MM.1S (cell line): ENCODE results near the gene PLN.
A peak's percentile ranks its signal among the peaks of the same experiment; 100 is the strongest.

ENCODE experiments used
- DNase-seq: peaks from one replicate; pipeline ENCODE4 v3.0.0-alpha.2; 2015
- H2AFZ ChIP-seq: fragments of 300-600 bp; sonication (generic); 2 replicates; pipeline ENCODE4 v1.6.0; 2016; ENCODE audit warnings: antibody characterized with exemption, low read length
- H3F3A ChIP-seq: fragments of 300-600 bp; sonication (generic); 2 replicates; pipeline ENCODE4 v1.6.1; 2016; ENCODE audit warnings: mild to moderate bottlenecking, antibody characterized with exemption, low read length, moderate library complexity, mixed read lengths; ENCODE audit not compliant: insufficient read depth
- H3K27ac ChIP-seq: fragments of 300-600 bp; sonication (generic); 2 replicates; pipeline ENCODE4 v1.5.1; 2016; ENCODE audit warnings: mild to moderate bottlenecking, low read length
- H3K27me3 ChIP-seq: fragments of 300-600 bp; sonication (generic); replicated peaks from 2 replicates; pipeline ENCODE4 v1.6.0; 2016; ENCODE audit warnings: low read length; ENCODE audit not compliant: insufficient read depth
- H3K36me3 ChIP-seq: fragments of 300-600 bp; sonication (generic); replicated peaks from 2 replicates; pipeline ENCODE4 v1.6.1; 2016; ENCODE audit warnings: mild to moderate bottlenecking, low read length, mixed read lengths; ENCODE audit not compliant: insufficient read depth
- H3K4me1 ChIP-seq: fragments of 300-600 bp; sonication (generic); 2 replicates; pipeline ENCODE4 v1.6.1; 2016; ENCODE audit warnings: low read length, mixed read lengths
- H3K4me2 ChIP-seq: fragments of 300-600 bp; sonication (generic); 2 replicates; pipeline ENCODE4 v1.6.0; 2016; ENCODE audit warnings: low read depth, low read length
- H3K4me3 ChIP-seq: fragments of 300-600 bp; sonication (generic); 2 replicates; pipeline ENCODE4 v1.5.1; 2016; ENCODE audit warnings: low read length, mixed read lengths
- H3K79me2 ChIP-seq: fragments of 300-600 bp; sonication (generic); 2 replicates; pipeline ENCODE4 v1.6.1; 2016; ENCODE audit warnings: mixed run types, low read length, mixed read lengths
- H3K9ac ChIP-seq: fragments of 300-600 bp; sonication (generic); 2 replicates; pipeline ENCODE4 v1.6.1; 2016; ENCODE audit warnings: low read length, mixed read lengths
- H3K9me2 ChIP-seq: fragments of 300-600 bp; sonication (generic); replicated peaks from 2 replicates; pipeline ENCODE4 v1.6.1; 2016; ENCODE audit warnings: mild to moderate bottlenecking, low read length, mixed read lengths; ENCODE audit not compliant: insufficient read depth
- H3K9me3 ChIP-seq: fragments of 300-600 bp; sonication (generic); replicated peaks from 2 replicates; pipeline ENCODE4 v1.6.1; 2016; ENCODE audit warnings: mild to moderate bottlenecking, low read length, mixed read lengths; ENCODE audit not compliant: insufficient read depth
- H4K20me1 ChIP-seq: fragments of 300-600 bp; sonication (generic); 2 replicates; pipeline ENCODE4 v1.6.1; 2016; ENCODE audit warnings: mild to moderate bottlenecking, low read length, moderate library complexity, mixed read lengths; ENCODE audit not compliant: insufficient read depth
- CTCF ChIP-seq: fragments of 300-600 bp; sonication (generic); IDR thresholded peaks from 2 replicates; pipeline ENCODE4 v1.5.1; 2016; ENCODE audit warnings: antibody characterized with exemption, low read length, mixed read lengths
- EZH2 ChIP-seq: fragments of 300-600 bp; sonication (generic); optimal IDR thresholded peaks from 2 replicates; pipeline ENCODE3; 2017; ENCODE audit warnings: low read depth, mild to moderate bottlenecking, antibody characterized with exemption, low read length, mixed read lengths
- EZH2phosphoT487 ChIP-seq: fragments of 300-600 bp; sonication (generic); IDR thresholded peaks from 2 replicates; pipeline ENCODE4 v1.6.1; 2018; ENCODE audit warnings: antibody characterized with exemption, low read length

Gene PLN

GRCh38 chr6:118580585-118581419, 32.7 kb downstream of the PLN start:
- Histone ChIP-seq H3K79me2 (no peaks in the 10 kb centered on the region), H3K4me2 (no peak overlapping the region), H3F3A (no peaks in the 10 kb centered on the region), H3K9ac (no peak overlapping the region), H3K9me2 (no peaks in the 10 kb centered on the region), H3K4me3 (no peak overlapping the region), H3K9me3 (no peaks in the 10 kb centered on the region), H4K20me1 (no peaks in the 10 kb centered on the region), H3K4me1 (no peaks in the 10 kb centered on the region), H2AFZ (no peak overlapping the region), H3K27ac (no peak overlapping the region), H3K27me3 (no peaks in the 10 kb centered on the region), H3K36me3 (no peaks in the 10 kb centered on the region)
- DNase-seq: peak; percentile 59
- TF ChIP-seq CTCF: peak; percentile 67
- TF ChIP-seq EZH2phosphoT487: no peak
- TF ChIP-seq EZH2: no peak

- no peak overlapping the region for H3K4me2 ChIP-seq
- H3K27ac ChIP-seq: no peak overlapping the region
- H3K9me2 ChIP-seq: no peaks in the 10 kb centered on the region
Observed at GRCh38 chr6:118581489-118581959, 33.4 kb downstream of the PLN start.

DNA sequence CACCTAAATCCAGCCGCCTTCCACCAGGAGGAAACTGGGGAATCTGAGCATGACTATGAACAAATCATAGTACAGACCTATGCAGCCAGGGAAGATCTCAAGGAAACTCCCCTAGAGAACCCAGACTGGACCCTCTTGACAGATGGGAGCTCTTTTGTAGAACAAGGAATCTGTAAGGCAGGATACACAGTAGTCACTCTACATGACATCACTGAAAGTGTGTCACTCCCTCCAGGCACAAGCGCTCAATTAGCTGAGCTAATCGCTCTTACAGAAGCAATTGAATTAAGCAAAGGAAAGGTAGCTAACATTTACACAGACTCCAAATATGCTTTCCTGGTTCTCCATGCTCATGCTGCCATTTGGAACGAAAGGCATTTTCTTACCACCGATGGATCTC, 36.8 kb downstream of the PLN start:
- Histone ChIP-seq H3K4me3 (no peak overlapping the region), H3K79me2 (no peaks in the 10 kb centered on the region)
- TF ChIP-seq EZH2phosphoT487 (no peak), CTCF (no peak), EZH2 (no peak)

More at GRCh38 chr6:118581489-118581959, 33.4 kb downstream of the PLN start:
- Histone ChIP-seq H3K36me3 (no peaks in the 10 kb centered on the region), H3K4me3 (no peak overlapping the region), H2AFZ (no peak overlapping the region), H3K9ac (no peak overlapping the region), H4K20me1 (no peaks in the 10 kb centered on the region), H3K9me3 (no peaks in the 10 kb centered on the region), H3F3A (no peaks in the 10 kb centered on the region), H3K79me2 (no peaks in the 10 kb centered on the region), H3K27me3 (no peaks in the 10 kb centered on the region), H3K4me1 (no peaks in the 10 kb centered on the region)
- TF ChIP-seq EZH2 (no peak), EZH2phosphoT487 (no peak), CTCF (no peak)
- no peak for DNase-seq

More for the DNA sequence above, 36.8 kb downstream of the PLN start:
- DNase-seq: no peak
- Histone ChIP-seq H3K4me1 (no peaks in the 10 kb centered on the region), H3K27ac (no peak overlapping the region), H3K9me3 (no peaks in the 10 kb centered on the region), H4K20me1 (no peaks in the 10 kb centered on the region), H3K9ac (no peak overlapping the region), H2AFZ (no peak overlapping the region), H3K9me2 (no peaks in the 10 kb centered on the region), H3K36me3 (no peaks in the 10 kb centered on the region), H3K4me2 (no peak overlapping the region), H3F3A (no peaks in the 10 kb centered on the region), H3K27me3 (no peaks in the 10 kb centered on the region)
